GM21786 (cell line): ENCODE measurements around the gene GLYATL1.

Experiments
- ATAC-seq: cut with Tn5 transposase; IDR thresholded peaks from one replicate; pipeline ENCODE4 v1.9.1; 2021; ENCODE audit not compliant: unreplicated experiment

The GLYATL1 gene, protein sequence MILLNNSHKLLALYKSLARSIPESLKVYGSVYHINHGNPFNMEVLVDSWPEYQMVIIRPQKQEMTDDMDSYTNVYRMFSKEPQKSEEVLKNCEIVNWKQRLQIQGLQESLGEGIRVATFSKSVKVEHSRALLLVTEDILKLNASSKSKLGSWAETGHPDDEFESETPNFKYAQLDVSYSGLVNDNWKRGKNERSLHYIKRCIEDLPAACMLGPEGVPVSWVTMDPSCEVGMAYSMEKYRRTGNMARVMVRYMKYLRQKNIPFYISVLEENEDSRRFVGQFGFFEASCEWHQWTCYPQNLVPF

DNA sequence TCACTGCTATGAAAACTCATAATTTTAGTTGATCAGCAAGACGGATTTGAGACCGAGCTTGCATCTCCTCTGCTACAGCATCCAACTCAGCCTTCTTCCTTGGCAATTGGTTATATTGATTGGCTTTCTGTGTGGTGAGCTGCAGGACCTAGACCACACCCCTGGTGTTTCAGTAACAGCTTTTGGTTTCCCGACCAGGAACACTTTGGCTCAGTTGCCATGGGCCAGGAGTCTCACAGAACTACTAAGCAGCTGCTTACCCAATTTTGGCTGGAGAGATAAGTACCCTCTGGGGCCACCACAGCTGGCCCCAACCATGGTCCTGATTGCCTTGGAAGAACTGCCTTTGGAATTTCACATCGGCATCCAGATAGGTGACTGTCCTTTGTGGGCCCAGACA, at the start of gene GLYATL1:
Gene GLYATL1 (plus strand): TSS at position 212 of the 400 bp plus-strand sequence. CDS start 7,600 bp downstream, outside the sequence.
- ATAC-seq: no peak

DNA sequence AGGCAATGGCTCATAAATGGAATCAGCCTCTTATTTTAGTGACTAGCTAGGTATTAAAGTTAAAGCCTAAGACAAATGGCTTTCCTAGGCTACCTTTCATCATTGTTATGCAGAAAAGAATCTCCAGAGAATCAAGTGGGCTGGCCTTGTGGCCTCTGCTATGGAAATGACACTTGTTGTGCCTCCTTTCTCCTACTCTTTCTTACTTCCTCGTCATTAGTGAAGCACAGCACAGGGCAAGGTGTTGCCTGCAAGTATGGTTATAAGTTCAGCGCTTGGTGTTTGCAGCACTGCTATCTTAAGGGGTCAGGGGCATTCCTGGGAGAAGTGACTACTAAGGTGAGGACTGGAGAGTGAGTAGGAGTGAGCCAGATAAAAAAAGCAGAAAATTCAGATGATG, 45.4 kb upstream of the GLYATL1 start:
- no peak for ATAC-seq

DNA sequence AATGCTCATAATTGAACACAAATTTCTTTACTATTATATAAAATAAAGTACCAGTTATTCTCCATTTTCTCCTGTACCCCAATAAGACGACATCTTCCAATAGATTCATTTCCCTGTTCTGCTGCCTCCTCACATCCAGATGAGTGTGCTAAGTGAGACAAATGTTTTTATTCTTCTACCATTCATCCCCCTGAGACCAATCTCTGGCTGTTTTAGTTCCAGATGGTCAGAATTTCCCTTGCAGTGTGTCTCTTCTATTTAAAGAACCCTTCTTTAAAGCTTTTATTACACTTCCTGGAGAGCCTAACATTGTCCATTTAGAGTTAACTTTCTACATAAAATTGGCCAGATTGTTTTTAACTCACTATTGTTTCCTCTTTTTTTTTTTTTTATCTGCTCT, 41.2 kb upstream of the GLYATL1 start:
- ATAC-seq: no peak

DNA sequence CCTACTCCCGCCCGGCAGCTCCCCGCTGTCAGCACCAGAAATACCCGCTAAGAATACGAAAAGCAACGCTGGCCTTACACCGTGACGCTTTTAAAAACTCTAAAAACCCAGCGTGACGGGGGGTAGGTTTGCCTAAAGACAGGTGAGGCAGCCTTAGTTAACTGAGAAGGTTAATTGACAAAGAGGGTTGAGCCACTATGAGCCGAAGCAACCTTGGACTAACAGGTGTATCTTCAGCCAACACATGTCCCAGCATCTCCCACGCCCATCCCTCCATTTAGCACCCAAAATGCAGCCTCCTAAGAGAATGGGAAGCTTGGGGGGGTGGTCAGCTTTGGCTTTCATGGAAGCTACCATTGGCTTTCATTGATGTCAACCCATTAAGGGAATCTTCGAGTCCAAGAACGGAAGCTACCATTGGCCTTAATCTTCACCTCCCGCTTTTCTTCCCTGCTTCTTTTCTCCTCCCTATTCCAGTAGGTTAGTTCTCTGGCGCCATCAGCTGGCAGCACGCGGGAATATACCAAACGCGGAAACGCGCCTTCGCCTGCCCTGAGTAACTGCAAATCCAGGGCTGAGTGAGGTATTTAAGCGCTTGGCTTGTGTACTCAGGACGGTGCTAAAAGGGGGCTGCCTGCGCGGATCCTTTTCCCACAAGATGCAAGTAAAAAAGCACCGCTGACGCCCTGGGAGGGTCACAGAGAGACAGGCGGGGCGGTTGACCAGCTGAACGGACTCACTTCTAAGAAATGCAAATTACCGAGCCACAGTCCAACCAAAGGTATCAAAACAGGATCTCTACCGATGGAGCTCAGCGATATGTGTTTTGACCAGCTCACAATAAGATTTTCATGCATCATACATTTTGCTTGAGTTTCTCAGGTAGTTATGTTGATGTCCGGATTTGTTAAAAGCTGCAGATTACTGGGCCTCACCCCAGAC, 38.5 kb upstream of the GLYATL1 start:
- peak; percentile 75 for ATAC-seq

DNA sequence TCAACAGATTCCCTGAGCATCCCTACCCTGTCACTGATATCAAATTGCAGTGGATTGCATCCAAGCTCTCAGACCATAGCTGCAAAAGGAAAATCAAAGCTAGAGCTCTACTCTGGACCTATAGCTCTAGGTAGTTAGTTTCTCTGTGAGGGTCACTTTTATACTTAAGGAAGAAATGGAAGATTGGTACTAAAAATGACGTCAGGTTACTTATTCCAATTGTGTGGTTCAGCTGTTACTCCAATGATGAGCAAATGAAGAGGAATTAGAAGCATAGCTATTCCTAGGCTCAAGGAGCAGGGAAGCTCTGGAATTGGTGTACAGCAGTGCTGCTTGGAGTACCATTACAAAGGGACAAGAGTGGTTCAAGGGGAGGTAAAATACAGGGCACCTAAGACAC, 36.4 kb upstream of the GLYATL1 start:
- no peak for ATAC-seq

DNA sequence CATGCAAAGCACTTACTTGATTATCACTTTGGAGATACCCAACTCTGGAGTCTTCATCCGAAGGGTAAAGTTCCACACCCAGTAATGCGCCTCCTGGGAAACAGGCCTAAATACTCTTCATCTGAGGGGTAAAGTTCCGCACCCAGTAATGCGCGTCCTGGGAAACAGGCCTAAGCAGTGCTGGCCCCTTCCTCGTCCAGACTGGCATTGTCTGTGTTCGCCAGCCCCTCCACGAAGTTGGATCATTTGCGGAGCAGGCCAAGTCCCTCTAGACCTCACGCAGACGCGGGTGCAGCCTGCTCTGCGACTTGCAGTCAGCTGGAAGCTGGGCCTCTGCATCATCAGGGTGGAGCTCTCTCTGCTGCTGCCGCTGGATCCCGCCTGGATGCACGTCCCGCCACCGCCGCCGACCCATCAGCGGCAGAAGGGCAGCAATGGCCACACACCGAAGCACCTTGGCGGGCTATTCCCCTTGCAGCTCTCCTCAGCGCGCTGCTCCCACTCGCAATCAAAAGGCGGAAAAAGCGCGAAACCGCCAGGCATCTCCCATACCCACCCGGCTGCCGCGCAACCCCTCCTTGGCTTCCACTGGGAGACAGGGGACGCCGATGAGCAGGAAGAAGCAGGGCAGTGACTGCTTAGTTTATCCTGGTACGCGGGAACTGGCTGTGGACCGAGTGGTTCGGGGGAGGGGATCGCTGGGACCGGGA, 34.1 kb upstream of the GLYATL1 start:
- ATAC-seq: no peak

DNA sequence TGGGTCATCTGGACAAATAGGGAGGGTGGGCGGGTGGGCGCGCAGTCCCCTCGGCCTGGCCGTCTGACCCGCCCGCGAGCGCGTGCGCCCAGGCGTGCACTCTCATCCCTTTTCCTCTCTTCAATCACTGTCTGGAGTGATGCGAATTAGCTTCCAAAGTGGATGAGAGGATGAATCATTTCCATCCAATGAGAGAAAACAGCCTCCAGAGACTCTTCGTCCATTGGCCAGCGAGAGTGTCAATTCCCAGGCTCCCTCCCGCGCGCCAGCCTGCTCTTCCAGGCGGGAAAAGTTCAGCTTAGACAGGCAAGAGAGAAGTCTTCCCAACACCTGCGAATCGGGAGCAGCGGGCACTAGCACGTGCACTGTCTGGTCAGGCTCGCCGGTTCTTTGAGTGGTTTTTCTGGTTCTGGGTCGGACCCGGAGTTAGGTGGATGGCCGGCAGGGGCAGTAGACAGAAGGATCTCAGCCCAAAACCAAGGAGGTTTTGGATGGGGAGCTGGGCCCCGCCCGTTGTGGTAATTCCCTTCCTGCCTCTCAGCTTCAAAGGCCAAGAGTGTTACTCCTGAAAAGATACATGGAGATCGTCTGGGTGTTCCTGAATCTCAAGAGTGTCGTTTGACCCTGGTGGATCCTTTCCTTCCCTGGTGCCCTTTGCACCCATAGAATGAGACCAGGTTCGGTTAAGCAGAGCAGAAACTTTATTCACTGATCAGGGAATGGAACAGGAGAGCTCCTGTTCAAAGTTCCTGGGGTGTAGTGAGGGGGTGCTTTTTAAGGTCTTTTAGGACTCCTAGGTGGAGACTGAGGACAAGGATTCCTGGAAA, 33.4 kb upstream of the GLYATL1 start:
- ATAC-seq: no peak

DNA sequence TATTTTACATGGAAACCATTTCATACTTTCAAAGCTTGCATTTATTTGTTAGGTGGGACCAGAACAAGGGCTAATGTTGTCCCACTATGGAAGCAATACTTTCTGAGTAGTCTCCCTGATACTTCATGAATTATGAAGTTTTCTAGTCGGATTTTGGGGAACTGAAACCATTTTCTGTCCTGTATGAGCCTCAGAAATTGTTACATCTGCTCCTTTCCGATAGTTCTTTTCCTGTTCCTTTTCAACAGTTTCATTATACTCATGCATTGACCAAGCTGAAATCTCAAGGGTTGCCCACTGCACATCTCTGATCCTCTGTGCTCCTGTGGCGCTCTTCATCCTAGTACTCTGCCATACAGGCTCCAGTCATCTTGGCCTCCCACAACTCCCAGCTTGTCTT, 31.5 kb upstream of the GLYATL1 start:
- ATAC-seq: peak; percentile 56

DNA sequence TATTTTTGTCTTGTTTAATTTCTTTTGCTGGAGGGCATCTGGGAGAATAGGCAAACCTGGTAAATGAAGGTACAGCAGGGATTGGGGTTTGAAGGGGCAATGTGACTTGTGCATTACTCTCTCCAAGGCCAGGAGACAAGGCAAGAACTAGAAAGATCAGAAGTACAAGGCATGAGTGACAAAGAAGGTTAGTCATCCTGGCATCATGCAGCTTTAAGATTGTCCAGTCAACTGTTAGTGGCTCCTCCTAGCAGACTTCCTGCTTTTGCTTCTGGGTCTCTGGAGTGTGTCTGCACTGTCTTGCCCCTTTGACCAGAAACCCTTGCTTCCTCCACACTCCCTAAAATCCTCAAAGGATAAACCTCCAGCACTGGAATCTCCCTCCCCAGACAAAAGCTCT, 27.2 kb upstream of the GLYATL1 start:
- no peak for ATAC-seq

DNA sequence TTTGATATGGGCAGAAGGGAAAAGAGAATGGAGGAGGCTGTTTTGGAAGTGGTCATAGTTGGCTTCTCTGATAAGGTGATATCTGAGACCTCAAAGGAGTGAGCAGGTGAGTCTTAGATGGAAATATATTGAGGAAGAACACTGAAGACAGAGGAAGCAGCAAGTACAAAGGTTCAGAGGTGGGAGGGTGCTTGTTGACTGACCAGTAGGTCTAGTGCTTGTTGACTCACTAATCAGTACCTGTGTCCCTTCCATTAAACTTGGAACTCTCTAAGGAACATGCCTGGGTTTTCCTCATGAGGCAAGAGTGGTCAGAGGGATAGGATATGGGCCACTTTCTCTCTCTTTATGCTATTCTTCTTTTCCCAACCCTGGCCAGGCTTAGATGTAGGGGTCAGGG, 25.6 kb upstream of the GLYATL1 start:
- no peak for ATAC-seq

DNA sequence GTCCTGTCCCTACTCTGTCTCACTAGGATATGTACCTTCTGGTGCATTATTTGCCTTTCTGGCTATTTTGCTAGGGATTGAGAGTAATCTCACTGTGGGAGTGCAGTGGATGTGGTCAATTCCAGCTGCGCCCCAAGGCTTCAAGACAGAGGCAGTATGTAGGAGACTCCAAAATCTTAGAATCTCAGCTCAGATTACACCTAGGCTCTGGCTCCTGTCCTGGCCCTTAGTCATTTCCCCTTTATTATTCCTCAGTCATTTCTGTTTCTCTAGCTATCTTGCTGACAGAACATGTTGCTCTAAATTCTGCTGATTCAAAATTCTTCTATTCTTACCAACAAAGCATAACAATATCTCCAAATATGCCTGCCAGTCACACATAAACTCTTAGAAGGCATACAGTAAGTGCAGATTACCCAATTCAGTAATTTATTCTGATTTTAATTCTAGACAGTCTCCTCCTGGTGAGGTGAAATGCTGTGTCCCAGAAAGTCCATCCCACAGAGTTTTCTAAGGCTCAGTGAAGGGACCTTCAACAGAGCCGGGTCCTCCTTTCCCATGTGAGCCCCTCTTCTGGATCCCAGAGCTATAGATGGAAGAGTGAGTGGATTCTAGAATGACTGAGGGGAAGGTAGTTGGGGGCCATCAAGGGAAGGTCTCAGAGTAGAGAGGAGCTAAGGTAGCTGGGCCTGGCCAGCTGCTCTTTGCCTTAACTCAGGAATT, 24.3 kb upstream of the GLYATL1 start:
- no peak for ATAC-seq

DNA sequence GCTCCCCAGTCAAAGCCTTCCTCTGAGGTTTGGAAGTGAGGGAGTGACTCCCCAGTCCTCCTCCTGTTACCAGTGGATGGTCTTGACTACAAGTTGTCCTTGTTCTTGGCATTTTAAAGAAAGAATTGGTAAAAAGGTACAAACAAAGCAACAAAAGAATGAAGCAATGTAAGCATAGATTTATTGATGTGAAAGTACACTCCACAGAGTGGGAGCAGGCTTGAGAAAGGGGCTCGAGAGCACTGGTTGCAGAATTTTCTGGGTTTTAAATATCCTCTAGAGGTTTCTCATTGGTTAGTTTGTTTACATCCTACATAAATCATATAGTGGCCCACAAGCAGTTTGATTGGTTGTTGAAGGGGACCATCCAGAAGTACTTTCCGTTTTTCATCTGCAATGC, 22.7 kb upstream of the GLYATL1 start:
- ATAC-seq: no peak

DNA sequence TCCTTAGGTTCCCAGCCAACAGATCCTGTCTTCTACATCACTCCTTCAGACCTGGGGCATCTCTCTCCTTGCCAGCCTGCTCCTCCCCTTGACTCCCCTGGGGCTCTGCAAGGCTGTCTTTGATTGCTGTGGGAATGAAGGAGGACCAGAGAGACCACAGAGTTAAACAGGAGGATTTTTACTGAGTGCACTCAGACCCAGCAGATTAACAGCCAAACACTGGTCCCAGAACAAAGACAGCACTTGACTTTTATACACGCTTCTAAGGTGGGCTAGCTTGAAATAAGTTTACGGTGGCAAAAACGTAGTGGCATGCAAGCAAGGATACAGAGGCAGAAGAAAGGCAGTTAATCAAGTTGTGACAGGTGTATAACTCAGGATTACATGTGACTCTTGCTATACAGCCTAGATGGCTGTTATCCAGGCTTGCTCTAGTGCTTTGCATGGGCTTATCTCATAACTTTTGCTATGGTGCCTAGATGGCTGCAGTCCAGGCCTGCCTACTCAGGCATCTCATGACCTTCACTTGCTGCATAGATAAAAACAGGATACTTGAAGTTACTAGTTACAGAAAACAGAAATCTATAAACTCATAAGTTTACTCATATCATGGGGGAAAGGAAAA, 22.0 kb upstream of the GLYATL1 start:
- no peak for ATAC-seq

DNA sequence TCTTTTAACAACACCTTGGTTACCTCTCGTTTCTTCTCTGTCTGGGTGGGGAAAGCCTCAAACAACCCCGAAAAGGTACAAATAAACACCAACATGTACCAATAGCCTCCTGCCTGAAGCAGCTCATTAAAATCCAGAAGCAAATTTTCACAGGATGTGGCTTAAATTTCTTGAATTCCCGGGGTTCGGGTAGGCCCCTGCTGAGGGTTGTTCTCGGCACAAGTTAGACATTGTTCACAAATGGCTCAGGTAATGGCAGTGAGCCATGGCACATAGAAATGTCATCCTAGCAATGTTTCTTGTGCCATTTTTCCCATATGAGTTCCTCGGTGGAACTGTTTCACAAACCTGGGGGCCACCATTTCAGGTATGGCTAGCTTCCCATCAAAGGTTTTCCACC, 19.7 kb upstream of the GLYATL1 start:
- ATAC-seq: no peak

DNA sequence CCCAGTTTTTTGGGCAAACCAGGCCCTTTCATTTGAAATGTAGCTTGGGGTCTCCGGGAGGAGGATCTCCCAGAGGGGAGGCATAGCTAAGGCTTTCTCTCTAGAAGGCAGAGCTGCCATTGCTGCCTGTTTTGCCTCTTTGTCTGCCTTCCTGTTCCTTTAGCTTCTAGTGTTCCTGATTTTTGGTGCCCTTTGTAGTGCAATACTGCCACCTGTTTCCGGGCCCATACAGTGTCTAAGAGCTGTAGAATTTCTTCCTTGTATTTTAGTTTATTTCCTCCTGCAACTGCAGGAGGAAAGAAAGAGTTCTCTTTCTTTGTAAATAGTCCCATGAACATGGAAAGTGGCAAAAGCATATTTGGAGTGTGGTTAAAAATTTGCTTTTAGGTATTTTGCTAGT, 19.3 kb upstream of the GLYATL1 start:
- no peak for ATAC-seq

DNA sequence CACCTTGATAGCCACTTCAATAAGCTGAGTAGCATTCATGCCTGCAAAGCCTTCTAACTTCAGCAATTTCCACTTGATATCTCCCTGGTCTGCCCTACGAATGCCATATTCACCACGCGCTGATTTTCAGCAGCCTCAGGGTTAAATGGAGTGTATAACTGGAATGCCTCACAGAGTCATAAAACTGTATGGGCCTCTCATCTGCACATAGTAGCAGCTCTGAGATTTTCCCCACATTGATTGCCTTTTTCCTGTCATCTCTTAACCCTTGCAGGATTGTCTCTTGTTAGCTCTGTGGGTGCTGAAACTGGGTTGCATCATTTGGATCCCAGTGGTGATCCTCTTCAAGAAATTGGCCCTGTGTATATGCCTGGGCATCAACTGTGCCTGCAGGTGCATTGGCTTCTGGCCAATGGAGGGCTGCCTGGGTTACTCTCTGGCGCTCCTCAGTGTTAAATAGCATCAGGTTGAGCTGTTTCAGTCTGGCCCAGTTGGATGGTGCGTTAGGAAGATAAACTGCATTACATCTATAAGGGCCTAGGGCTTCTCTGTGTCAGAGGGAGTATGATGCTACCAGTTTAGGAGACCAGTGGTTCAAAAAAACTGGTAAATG, 17.4 kb upstream of the GLYATL1 start:
- no peak for ATAC-seq

DNA sequence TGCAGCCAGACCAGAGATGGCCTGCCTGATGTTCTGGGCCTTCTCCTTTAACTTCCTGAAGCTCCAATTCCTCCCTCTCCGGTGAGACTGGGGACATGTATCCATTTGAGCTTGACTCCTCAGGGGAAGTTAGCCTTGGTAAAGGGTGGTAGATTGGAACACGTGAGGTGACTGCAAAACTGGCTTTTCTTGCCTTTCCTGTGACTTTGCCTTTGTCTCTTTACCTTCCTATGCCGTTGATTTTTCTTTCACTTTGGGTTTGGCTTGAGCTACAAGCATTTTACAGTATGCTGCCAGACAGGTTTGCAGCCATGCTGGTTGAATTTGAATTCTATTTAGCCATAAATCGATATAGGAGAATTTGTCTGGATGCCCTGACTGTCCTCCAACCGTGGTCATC, 16.8 kb upstream of the GLYATL1 start:
- ATAC-seq: no peak

DNA sequence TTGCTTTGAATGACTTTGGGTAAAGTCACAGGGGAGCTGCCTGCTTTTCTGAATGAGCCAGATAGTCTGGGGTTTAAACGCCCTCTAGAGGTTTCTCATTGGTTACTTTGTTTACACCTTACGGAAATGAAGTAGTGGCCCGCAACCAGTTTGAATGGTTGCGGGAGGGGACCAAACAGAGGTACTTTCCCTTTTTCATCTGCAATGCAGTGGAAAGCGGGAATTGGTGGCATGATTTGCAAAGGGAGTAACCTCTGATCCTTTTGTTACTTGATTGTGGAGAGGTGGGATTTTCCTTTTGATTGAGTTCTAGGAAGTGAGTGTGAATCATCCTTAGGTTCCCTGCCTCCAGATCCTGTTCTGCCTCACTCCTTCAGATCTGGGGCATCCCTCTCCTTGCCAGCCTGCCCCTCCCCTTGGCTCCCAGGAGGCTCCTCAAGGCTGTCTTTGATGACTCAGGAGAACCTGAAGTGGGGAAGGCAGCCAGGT, 15.9 kb upstream of the GLYATL1 start:
- ATAC-seq: peak; percentile 92

DNA sequence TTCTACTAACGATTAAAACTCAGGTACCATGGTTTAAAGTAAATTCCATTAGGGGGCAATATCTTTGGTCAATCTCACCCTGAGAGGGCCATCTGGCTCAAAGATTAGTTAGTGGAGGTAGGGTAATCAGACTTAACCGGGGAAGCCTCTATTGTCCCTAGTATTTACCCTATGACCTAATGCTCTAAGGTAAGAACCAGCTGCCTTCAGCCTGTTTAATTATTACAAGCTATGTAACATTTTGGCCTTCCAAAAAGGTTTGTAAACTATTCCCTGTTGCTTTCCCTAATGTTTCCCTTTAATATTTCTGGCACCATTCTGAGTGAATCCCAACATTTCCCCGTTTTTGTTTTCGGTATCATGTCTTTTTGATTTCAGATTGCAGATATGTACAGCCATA, 15.1 kb upstream of the GLYATL1 start:
- ATAC-seq: no peak
